GM21529 (cell line): ENCODE results near the gene FAAP100.
A peak's percentile ranks its signal among the peaks of the same experiment; 100 is the strongest.

Source experiments
- ATAC-seq: cut with Tn5 transposase; IDR thresholded peaks from one replicate; pipeline ENCODE4 v1.9.1; 2021; ENCODE audit not compliant: unreplicated experiment

FAAP100 gene

GRCh38 chr17:81526662-81527571, 25.2 kb downstream of the FAAP100 start:
- ATAC-seq = no peak

GRCh38 chr17:81524865-81525159, 27.3 kb downstream of the FAAP100 start:
- no peak for ATAC-seq

- ATAC-seq = no peak
Observed at GRCh38 chr17:81524039-81524864, 27.9 kb downstream of the FAAP100 start.

- no peak for ATAC-seq
Observed at GRCh38 chr17:81523402-81524038, 28.6 kb downstream of the FAAP100 start.

- ATAC-seq = no peak
Observed at GRCh38 chr17:81522491-81523401, 29.4 kb downstream of the FAAP100 start.

DNA sequence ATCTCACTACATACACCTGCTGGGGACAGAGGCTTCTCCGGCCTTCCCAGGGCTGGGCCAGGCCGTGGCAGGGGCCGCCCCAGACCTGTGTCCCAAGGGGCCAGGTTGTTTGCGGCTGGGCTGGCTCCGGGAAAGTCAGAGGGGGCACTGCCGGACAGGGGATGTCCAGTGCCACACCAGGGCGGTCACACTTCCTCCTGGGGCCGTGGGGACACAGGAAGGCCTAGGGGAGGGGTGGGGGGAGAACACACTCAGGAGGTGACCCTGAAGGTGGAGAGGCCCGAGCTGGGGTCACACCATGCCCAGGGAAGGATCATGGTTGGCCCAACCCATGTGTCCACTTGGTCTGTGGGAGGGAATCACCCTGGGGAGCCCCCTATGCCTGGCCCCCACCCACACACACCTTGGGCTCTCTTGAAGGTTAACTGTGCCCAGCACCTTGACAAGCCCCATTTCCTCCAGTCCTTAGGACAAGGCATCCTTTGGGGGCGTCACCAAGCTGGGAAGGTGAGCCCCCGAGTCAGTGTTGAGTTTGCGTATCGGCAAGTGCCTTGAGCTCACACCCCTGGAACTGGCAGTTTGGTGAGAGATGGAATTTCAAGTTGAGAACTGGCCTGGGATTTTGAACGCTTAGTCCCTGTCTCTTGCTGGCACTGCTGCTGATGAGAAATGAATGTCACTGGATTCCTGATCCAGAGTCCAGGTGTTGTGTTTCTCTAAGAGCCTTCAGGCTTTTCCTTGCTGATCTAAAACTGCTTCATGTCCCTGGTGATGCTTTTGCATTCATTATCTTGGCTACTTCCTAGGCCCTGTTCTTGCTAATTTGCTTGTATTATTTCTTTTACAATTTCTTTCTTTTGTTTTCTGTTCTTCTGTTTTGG, 31.9 kb downstream of the FAAP100 start:
- ATAC-seq = no peak

- peak; percentile 21 for ATAC-seq
Observed at GRCh38 chr17:81519284-81520020, 32.7 kb downstream of the FAAP100 start.

DNA sequence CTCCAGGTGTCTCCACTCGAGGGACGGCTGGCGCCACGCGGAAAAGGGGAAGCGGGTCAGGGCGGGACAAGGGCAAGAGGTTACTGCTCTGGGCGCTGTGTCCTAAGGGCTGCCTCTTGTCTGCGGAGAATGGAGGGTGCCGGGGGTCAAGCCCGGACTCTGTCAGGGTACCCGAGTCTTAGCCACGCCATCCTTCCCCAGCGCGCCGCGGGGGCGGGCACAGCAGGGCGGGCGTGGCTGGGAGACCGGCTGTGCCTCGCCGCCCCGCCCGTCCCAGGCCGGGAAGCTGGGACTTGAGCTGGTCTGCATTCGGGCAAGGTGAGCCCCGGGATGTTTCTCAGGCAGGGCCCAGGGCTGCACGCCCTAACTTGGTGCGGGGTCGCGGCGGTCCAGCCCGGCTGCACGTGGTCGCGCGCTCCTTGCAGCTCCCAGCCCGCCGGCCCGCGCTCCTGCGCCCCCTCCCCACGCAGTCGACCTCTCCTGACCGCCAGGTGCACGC, 33.3 kb downstream of the FAAP100 start:
- peak; percentile 19 for ATAC-seq

GRCh38 chr17:81518113-81518784, 33.9 kb downstream of the FAAP100 start:
- no peak for ATAC-seq

DNA sequence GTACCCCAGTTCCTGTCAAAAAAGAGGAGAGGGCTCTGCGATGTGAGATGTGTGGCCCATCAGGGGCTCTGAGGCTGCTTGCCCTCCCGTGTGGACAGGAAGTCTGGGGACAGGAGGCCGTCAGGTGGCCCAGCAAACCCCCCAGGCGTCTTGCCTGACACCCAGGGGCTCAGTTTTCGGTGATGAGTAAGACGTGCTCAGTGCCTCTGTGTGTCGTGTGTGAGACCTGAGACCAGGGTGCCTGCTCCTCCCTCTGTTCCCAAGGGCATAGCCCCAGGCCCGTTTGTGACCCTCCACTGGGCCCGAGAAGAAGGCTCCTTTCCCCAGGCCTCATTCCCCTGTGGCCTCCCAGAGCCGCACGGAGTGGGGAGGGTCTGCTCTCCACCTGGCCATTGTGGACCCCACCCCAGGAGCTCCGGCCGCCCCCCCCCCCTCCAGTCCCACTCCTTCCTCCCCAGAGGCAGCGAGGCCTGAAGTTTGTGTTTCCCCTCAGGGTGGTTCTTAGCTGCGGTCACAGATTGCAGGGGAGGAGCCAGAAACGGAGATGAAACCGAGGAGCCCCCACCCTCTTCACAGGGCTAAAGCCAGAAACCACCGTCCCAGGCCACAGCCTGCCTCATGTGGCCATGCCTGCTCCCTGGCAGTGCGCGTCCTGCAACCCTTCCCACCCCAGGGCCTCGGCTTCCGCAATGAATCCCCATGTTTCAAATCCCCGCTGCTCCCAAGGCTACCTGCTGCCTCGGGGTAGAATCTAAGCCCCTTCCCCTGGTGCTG, 34.6 kb downstream of the FAAP100 start:
- ATAC-seq = peak; percentile 32

GRCh38 chr17:81517009-81517338, 35.2 kb downstream of the FAAP100 start:
- ATAC-seq = no peak

DNA sequence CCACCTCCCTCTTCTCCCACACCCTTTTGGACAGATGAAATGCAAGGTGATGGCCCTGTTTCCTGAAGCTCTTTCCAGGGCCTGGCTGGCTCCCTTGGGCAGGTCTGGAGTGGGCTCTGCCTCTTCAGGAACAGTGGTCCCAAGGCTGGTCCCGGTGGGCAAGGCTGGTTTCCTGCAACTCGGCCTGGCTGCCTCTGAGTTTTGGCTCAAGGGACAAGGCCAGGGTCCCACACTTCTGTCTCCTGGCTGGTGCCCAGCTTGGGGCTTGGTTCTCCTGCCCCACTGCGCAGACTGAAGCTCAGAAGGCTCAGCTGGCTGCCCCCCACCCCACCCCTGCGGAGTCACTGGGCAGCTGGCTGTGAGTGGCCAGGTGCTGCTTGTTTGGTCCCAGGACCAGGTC, 35.7 kb downstream of the FAAP100 start:
- ATAC-seq = no peak

DNA sequence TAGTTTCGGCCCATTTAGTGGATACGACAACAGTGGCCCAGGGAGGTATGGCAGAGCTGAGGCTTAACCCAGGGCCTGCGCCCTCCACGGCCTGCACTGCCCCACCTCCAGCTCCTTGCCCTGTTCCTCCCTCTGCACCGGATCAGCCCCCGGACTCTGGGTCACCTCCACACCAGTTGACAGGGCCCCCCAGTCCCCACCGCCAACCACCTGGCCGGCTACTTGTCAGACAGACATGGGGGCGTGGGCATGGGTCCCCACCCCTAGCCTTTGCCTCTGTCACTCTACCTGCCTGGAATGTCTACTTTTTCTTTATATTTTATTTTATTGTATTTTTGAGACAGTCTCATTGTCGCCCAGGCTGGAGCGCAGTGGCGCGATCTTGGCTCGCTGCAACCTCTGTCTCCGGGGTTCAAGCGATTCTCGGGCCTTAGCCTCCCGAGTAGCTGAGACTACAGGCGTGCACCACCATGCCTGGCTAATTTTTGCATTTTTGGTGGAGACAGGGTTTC, 36.6 kb downstream of the FAAP100 start:
- ATAC-seq = no peak

DNA sequence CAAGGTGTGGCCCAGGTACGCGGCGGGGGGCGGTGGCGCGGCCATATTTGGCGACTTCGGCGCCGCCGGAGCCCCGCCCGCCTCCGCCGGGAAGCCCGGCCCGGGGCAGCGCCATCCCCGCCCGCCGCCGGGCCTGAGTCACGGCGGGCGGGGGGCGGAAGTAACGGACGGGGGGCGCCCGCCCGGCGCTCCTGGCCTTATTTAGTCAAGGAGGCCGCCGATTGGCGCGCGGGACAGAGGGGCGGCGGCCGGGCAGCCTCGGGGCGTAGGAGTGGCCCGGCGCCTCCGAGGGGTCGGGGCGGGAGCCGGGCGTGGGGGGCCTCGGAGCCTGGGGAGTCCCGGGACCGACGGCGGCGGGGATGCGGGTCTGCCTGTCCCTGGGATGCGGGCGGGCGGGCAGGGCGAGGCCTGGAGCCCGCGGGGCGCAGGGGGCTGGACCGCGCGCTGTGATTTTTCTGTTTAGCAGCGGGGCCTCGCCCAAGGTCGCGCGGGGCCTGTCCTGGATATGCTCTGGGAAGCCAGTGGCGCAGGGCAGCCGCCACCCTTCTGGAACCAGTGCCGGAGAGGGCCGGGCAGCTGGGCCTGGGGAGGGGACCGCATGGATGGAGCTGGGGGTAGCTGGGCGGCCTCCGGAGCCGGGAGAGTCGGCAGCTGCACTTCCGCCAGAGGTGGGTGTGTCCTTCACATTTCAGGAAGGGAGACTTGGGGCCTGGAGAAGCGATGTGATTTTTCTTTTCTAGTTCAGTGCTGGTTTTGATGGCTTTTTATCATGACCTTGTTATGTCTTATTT, 37.2 kb downstream of the FAAP100 start:
- no peak for ATAC-seq

- no peak for ATAC-seq
Observed at GRCh38 chr17:81514489-81514738, 37.7 kb downstream of the FAAP100 start.

DNA sequence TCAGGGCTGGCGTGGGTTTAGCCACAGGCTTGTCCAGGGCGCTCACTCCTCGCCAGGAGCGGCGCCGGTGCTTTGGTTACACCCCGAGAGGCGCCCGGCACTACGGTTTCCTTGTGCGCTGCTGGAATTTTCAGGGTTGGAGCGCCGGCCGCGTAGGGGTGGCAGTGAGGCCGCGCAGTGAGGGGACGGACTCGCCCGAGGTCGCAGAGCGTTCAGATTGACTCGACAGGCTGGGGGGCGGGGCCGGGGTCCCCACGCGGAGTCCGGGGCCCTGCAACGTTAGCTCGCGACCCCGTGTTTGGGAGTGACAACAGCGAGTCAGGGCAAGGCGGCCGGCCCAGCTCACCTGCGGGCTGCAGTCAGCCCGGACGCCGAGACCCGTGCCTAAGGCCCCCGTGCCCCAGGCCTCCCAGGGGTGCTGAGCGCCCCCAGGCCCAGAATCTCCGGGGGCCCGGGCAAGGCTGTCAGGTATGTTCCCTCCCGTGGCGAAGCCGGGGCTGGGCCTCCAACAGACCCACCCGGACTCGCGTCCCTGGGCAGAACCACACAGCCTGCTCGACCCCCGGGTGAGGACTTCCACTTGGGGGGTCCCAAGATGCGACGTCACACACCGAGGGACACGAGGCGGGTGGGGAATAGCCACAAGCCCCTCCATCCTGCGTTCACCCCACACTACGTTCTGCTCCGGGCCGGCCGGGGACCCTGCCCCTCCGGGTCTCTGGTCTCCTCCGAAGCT, 38.2 kb downstream of the FAAP100 start:
- no peak for ATAC-seq
